ENCODE measurements around the gene RRN3.

DNA sequence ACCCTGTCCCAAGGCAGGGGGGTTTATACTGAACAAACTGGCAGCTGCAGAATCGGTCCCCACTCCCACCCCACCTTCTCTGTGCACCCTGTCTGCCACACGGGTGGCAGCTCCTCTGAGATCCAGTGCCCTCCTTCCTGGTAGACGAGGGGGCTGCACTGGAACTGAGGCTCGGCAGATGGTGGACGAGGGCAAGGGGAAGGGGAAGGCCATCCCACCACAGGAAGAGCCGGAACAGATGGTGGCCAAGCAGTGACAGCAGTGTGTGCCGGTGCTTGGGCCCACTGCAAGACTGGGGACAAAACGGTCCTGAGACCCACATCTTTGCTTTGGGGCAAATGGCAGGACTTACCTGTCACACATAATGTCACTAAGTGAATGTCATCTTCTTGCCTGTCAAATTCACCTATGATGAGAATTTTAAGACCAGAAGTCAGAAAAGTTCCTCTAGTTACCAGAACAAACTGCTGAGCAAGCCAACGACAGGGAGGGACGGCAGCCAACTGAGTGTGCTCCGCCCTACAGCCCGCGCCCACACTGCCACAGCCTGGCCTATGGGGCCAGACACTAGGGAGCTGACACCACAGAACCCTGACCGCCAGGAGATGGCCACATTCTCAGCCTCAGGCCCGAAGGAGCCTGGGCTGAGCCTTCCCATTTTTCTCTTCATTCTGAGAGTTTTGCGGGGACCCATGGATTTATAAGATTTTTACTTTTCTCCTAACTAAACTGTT is 52.6 kb downstream of the RRN3 start:
- TF ChIP-seq, protein P1, sequence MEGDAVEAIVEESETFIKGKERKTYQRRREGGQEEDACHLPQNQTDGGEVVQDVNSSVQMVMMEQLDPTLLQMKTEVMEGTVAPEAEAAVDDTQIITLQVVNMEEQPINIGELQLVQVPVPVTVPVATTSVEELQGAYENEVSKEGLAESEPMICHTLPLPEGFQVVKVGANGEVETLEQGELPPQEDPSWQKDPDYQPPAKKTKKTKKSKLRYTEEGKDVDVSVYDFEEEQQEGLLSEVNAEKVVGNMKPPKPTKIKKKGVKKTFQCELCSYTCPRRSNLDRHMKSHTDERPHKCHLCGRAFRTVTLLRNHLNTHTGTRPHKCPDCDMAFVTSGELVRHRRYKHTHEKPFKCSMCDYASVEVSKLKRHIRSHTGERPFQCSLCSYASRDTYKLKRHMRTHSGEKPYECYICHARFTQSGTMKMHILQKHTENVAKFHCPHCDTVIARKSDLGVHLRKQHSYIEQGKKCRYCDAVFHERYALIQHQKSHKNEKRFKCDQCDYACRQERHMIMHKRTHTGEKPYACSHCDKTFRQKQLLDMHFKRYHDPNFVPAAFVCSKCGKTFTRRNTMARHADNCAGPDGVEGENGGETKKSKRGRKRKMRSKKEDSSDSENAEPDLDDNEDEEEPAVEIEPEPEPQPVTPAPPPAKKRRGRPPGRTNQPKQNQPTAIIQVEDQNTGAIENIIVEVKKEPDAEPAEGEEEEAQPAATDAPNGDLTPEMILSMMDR (IDR thresholded peaks at IDR 0.05; ENCODE audit: borderline replicate concordance, extremely low read depth, low read length, poor library complexity, severe bottlenecking) = no peak
- TF ChIP-seq EZH2 (IDR thresholded peaks at IDR 0.05; ENCODE audit: borderline replicate concordance, low read depth, low read length, severe bottlenecking) = no peak
